GM12878 (cell line): Measurements from ENCODE around the gene MUC5B. TPM values are rescaled to one million over a fixed set of nuclear protein-coding genes. Genes with fewer than 3 reads are reported as not detected.

ENCODE experiments used
- ATAC-seq: fragments of 200-7000 bp; cut with Tn5 transposase; 3 replicates; pipeline ENCODE4 v1.9.1; 2020; ENCODE audit warnings: mild to moderate bottlenecking, moderate library complexity
- BruUV-seq: library from RNA; stranded (reverse); fragments of 400-500 nt; replicated peaks from 2 replicates; lab custom pipeline; 2021; lab: Mats Ljungman, UMichigan
- CTCF ChIA-PET: fragments of 300-600 bp; sonication (Branson Sonifier 250); formaldehyde crosslinking; extraction: SDS; loops from one replicate; lab custom pipeline; 2021; ENCODE audit warnings: inconsistent platforms; lab: Yijun Ruan, JAX
- POLR2A ChIA-PET: fragments of 350-600 bp; formaldehyde crosslinking; extraction: SDS; loops from one replicate; lab custom pipeline; 2021; ENCODE audit warnings: inconsistent platforms; lab: Charles Lee
- RAD21 ChIA-PET: fragments of 300-600 bp; sonication (Branson Sonifier 250); formaldehyde crosslinking; loops from one replicate; lab custom pipeline; 2023; ENCODE audit warnings: antibody characterized with exemption; ENCODE audit not compliant: unreplicated experiment; lab: Charles Lee
- SMC1A ChIA-PET: fragments of 300-600 bp; sonication (Branson Sonifier 250); formaldehyde crosslinking; loops from one replicate; lab custom pipeline; 2023; ENCODE audit not compliant: unreplicated experiment, uncharacterized antibody; lab: Charles Lee
- DNase-seq: peaks from one replicate; pipeline ENCODE4 v3.0.0-alpha.2; 2011; ENCODE audit warnings: low read depth, low spot score
- FAIRE-seq: peaks from 3 replicates; lab custom pipeline; 2011; peaks lifted over from hg19 to GRCh38; lab: Jason Lieb, UNC
- H2AFZ ChIP-seq: 2 replicates; pipeline ENCODE4 v1.6.0; 2011; ENCODE audit warnings: low read depth, low read length, control low read depth; ENCODE audit not compliant: control insufficient read depth
- H3K27ac ChIP-seq: 2 replicates; pipeline ENCODE4 v1.5.1; 2011; ENCODE audit warnings: control low read depth; ENCODE audit not compliant: control insufficient read depth, insufficient read depth
- H3K27me3 ChIP-seq, 2 experiments: replicated peaks in 1 of 2; 2 replicates each; pipeline versions ENCODE4 v1.6.0 to v1.6.1; 2011; ENCODE audit warnings: low read length in 1 of 2; ENCODE audit not compliant: control insufficient read depth in 2 of 2, insufficient read depth in 2 of 2
- H3K36me3 ChIP-seq, 2 experiments: 2 replicates each; pipeline ENCODE4 v1.5.1; 2011; ENCODE audit warnings: low read length in 1 of 2; ENCODE audit not compliant: control insufficient read depth in 2 of 2, insufficient read depth in 2 of 2
- H3K4me1 ChIP-seq: 2 replicates; pipeline ENCODE4 v1.6.1; 2011; ENCODE audit warnings: mild to moderate bottlenecking, low read length, moderate library complexity, mixed read lengths; ENCODE audit not compliant: control insufficient read depth, insufficient read depth
- H3K4me2 ChIP-seq: 2 replicates; pipeline ENCODE4 v1.6.0; 2011; ENCODE audit warnings: control low read depth; ENCODE audit not compliant: control insufficient read depth, insufficient read depth
- H3K4me3 ChIP-seq: fragments of 200-600 bp; sonication (generic); 2 replicates; pipeline ENCODE4 v1.5.1; 2016
- H3K79me2 ChIP-seq: 2 replicates; pipeline ENCODE4 v1.6.0; 2011; ENCODE audit warnings: low read length; ENCODE audit not compliant: control insufficient read depth, insufficient read depth
- H3K9ac ChIP-seq: 2 replicates; pipeline ENCODE4 v1.8.0; 2011; ENCODE audit warnings: low read length, control low read depth, mixed read lengths; ENCODE audit not compliant: control insufficient read depth, insufficient read depth
- H3K9me3 ChIP-seq: replicated peaks from 3 replicates; pipeline ENCODE4 v1.5.1; 2011; ENCODE audit warnings: mild to moderate bottlenecking, low read length; ENCODE audit not compliant: control insufficient read depth, insufficient read depth
- H4K20me1 ChIP-seq: 2 replicates; pipeline ENCODE4 v1.6.0; 2011; ENCODE audit not compliant: control insufficient read depth, insufficient read depth
- BRCA1 ChIP-seq: IDR thresholded peaks from 2 replicates; pipeline ENCODE4 v1.6.1; 2011; ENCODE audit warnings: low read depth, low read length, improper control_type of control experiment
- CBX3 ChIP-seq: fragments of 200-600 bp; sonication (generic); IDR thresholded peaks from 2 replicates; pipeline ENCODE4 v1.6.1; 2016; ENCODE audit warnings: low read depth, borderline replicate concordance
- CBX5 ChIP-seq: sonication (generic); IDR thresholded peaks from 2 replicates; pipeline ENCODE4 v1.6.1; 2016; ENCODE audit warnings: low read depth, moderate library complexity, mild to moderate bottlenecking, inconsistent platforms
- CHD4 ChIP-seq: fragments of 200-600 bp; sonication (generic); IDR thresholded peaks from 2 replicates; pipeline ENCODE4 v1.6.1; 2016; ENCODE audit warnings: mild to moderate bottlenecking
- CREM ChIP-seq: IDR thresholded peaks from 2 replicates; pipeline ENCODE4 v1.6.1; 2014; ENCODE audit warnings: antibody characterized with exemption, low read depth
- EGR1 ChIP-seq, 2 experiments: IDR thresholded peaks; 1 replicate in 1 of 2; 2 replicates in 1 of 2; pipeline ENCODE4 v1.6.1; 2011 to 2012; ENCODE audit warnings: low read depth in 2 of 2, low read length in 2 of 2, borderline replicate concordance in 1 of 2, mild to moderate bottlenecking in 1 of 2, moderate library complexity in 1 of 2
- EZH2 ChIP-seq: IDR thresholded peaks from 2 replicates; pipeline ENCODE4 v1.6.1; 2012; ENCODE audit warnings: low read depth, mild to moderate bottlenecking, control low read depth, inconsistent platforms, low read length, borderline replicate concordance; ENCODE audit not compliant: control insufficient read depth
- JUNB ChIP-seq: IDR thresholded peaks from 2 replicates; pipeline ENCODE4 v1.6.1; 2016; ENCODE audit warnings: antibody characterized with exemption, mild to moderate bottlenecking
- PKNOX1 ChIP-seq: fragments of 450-650 bp; IDR thresholded peaks from 2 replicates; pipeline ENCODE4 v1.6.1; 2016; ENCODE audit warnings: mild to moderate bottlenecking
- POLR2AphosphoS2 ChIP-seq: IDR thresholded peaks from 2 replicates; pipeline ENCODE4 v1.6.1; 2011; ENCODE audit warnings: low read depth, mild to moderate bottlenecking, low read length, improper control_type of control experiment, moderate library complexity
- RBBP5 ChIP-seq: fragments of 200-600 bp; sonication (generic); conservative IDR thresholded peaks from 2 replicates; pipeline ENCODE4 v1.6.1; 2016
- SIX5 ChIP-seq: IDR thresholded peaks from 2 replicates; pipeline ENCODE4 v1.6.1; 2011; ENCODE audit warnings: mild to moderate bottlenecking, low read depth, low read length, moderate library complexity; ENCODE audit not compliant: severe bottlenecking
- SPI1 ChIP-seq: IDR thresholded peaks from 2 replicates; pipeline ENCODE4 v1.6.1; 2011; ENCODE audit warnings: low read depth, mild to moderate bottlenecking, low read length, moderate library complexity, borderline replicate concordance; ENCODE audit not compliant: insufficient read depth
- SUZ12 ChIP-seq: fragments of 200-600 bp; sonication (generic); IDR thresholded peaks from one replicate; pipeline ENCODE4 v1.6.1; 2018; ENCODE audit warnings: antibody characterized with exemption, mild to moderate bottlenecking; ENCODE audit not compliant: unreplicated experiment
- TAF1 ChIP-seq: IDR thresholded peaks from 2 replicates; pipeline ENCODE4 v1.6.1; 2011; ENCODE audit warnings: mild to moderate bottlenecking, low read depth, low read length, borderline replicate concordance
- TCF7 ChIP-seq: IDR thresholded peaks from 2 replicates; pipeline ENCODE4 v1.6.1; 2014; ENCODE audit warnings: antibody characterized with exemption, borderline replicate concordance
- ZNF622 ChIP-seq: fragments of 450-650 bp; IDR thresholded peaks from 2 replicates; pipeline ENCODE4 v1.6.1; 2017; ENCODE audit warnings: mild to moderate bottlenecking, inconsistent platforms
- WGBS: methylation state at CpG from one replicate; pipeline ENCODE4 v1.1.6; 2016; ENCODE audit warnings: low lambda C conversion rate; ENCODE audit not compliant: insufficient replicate concordance, insufficient coverage; ENCODE audit errors: missing lambda C conversion rate; 5-methylcytosine and 5-hydroxymethylcytosine counted together
- in situ Hi-C: fragments of 300-500 bp; cut with MboI; formaldehyde crosslinking; loops from 9 replicates; pipeline ENCODE4 v1.14.3; 2018; ENCODE audit warnings: mixed read lengths
- intact Hi-C: fragments of 100-400 bp; cut with micrococcal nuclease; formaldehyde crosslinking; loops from one replicate; pipeline ENCODE4 v1.14.2; 2022; ENCODE audit not compliant: unreplicated experiment
- polyA plus RNA-seq, 11 experiments: library from polyadenylated mRNA; depleted of rRNA in 4 of 11; unstranded in 6 of 11; stranded (reverse) in 5 of 11; fragments of >200 nt; fragmentation: Nextera tagmentation in 4 of 11; fragmentation: Illumina TruSeq in 1 of 11; extraction: Ambion mirVana in 4 of 11; extraction: Trizol in 1 of 11; gene quantifications; 1 replicate in 1 of 11; 2 replicates in 10 of 11; pipeline versions ENCODE4 v1.2.1 to v1.2.3, GENCODE V29; 2011 to 2016; ENCODE audit warnings: inconsistent platforms in 2 of 11, missing spikeins in 2 of 11, low read depth in 1 of 11
- total RNA-seq, 4 experiments: library from RNA; depleted of rRNA in 3 of 4; stranded (reverse); fragments of >200 nt in 3 of 4; fragmentation: Illumina TruSeq in 1 of 4; extraction: Trizol in 1 of 4; gene quantifications; 2 replicates each; pipeline versions ENCODE4 v1.2.1 to v1.2.3, GENCODE V29; 2013 to 2021
- TF ChIP-seq, protein P1 (sequence below): IDR thresholded peaks from 2 replicates; pipeline ENCODE4 v1.6.1; 2012; ENCODE audit warnings: mild to moderate bottlenecking, low read depth, low read length
- TF ChIP-seq, protein P2 (sequence below): fragments of 450-650 bp; IDR thresholded peaks from 2 replicates; pipeline ENCODE4 v1.6.1; 2016; ENCODE audit warnings: mild to moderate bottlenecking

MUC5B gene
- total and polyA plus RNA-seq, 10 of the 15 experiments (the other 5 are each of a cell fraction or from before 2014, with no cell fraction given), result 1.5 TPM; not detected in 9

GRCh38 chr11:1205121-1205986 is 17.5 kb upstream of the MUC5B start:
- CTCF ChIA-PET, result interaction anchor here (1.3 kb wide), 1 partner anchor 370 kb away, joined by 7 read pairs; no protein-coding TSS in a partner anchor
- intact Hi-C loops, result no loop called here

More at GRCh38 chr11:1205121-1205986, 17.5 kb upstream of the MUC5B start:
- Histone ChIP-seq H3K9me3 (no peaks in the 10 kb centered on the region; the same call in 2 of the 3 replicates), H4K20me1 (no peaks in the 10 kb centered on the region), H3K27ac (no peak overlapping the region), H3K4me1 (no peaks in the 10 kb centered on the region), H3K4me3 (no peak overlapping the region), H3K4me2 (no peak overlapping the region), H3K27me3 (no peaks in the 10 kb centered on the region), H3K79me2 (no peaks in the 10 kb centered on the region)
- no TSS peak for BruUV-seq
- 33% methylated on average over 34 of the region's 35 CpGs for WGBS
- in situ Hi-C loops, result no loop called here
- DNase-seq (no peak), ATAC-seq (no peak), FAIRE-seq (no peak)
- ChIA-PET POLR2A (no interaction called here), RAD21 (interaction anchor here (1.4 kb wide), 1 partner anchor 369 kb away, joined by 3 read pairs; no protein-coding TSS in a partner anchor)
- TF ChIP-seq POLR2AphosphoS2 (no peak), TAF1 (no peak), CREM (no peak), BRCA1 (no peak), SUZ12 (no peak), SPI1 (no peak), CHD4 (no peak), CBX3 (no peak), EGR1 (IDR thresholded peaks at IDR 0.05; ENCODE audit: borderline replicate concordance in 1 of 2, low read depth in 2 of 2, low read length in 2 of 2) (no peak), SIX5 (no peak), PKNOX1 (no peak), CBX5 (no peak), RBBP5 (no peak), EZH2 (no peak), TCF7 (no peak), ZNF622 (no peak), JUNB (no peak)
- TF ChIP-seq, protein P1, sequence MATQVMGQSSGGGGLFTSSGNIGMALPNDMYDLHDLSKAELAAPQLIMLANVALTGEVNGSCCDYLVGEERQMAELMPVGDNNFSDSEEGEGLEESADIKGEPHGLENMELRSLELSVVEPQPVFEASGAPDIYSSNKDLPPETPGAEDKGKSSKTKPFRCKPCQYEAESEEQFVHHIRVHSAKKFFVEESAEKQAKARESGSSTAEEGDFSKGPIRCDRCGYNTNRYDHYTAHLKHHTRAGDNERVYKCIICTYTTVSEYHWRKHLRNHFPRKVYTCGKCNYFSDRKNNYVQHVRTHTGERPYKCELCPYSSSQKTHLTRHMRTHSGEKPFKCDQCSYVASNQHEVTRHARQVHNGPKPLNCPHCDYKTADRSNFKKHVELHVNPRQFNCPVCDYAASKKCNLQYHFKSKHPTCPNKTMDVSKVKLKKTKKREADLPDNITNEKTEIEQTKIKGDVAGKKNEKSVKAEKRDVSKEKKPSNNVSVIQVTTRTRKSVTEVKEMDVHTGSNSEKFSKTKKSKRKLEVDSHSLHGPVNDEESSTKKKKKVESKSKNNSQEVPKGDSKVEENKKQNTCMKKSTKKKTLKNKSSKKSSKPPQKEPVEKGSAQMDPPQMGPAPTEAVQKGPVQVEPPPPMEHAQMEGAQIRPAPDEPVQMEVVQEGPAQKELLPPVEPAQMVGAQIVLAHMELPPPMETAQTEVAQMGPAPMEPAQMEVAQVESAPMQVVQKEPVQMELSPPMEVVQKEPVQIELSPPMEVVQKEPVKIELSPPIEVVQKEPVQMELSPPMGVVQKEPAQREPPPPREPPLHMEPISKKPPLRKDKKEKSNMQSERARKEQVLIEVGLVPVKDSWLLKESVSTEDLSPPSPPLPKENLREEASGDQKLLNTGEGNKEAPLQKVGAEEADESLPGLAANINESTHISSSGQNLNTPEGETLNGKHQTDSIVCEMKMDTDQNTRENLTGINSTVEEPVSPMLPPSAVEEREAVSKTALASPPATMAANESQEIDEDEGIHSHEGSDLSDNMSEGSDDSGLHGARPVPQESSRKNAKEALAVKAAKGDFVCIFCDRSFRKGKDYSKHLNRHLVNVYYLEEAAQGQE, result no peak
- TF ChIP-seq, protein P2, sequence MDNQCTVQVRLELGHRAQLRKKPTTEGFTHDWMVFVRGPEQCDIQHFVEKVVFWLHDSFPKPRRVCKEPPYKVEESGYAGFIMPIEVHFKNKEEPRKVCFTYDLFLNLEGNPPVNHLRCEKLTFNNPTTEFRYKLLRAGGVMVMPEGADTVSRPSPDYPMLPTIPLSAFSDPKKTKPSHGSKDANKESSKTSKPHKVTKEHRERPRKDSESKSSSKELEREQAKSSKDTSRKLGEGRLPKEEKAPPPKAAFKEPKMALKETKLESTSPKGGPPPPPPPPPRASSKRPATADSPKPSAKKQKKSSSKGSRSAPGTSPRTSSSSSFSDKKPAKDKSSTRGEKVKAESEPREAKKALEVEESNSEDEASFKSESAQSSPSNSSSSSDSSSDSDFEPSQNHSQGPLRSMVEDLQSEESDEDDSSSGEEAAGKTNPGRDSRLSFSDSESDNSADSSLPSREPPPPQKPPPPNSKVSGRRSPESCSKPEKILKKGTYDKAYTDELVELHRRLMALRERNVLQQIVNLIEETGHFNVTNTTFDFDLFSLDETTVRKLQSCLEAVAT, result no peak
- TF ChIP-seq, all 136 proteins: peak for 0
- Histone ChIP-seq H3K9ac (no peak overlapping the region), H2AFZ (no peak overlapping the region), H3K36me3 (no peaks in the 10 kb centered on the region)
- SMC1A ChIA-PET, result no interaction called here
